Esophagus squamous epithelium (tissue), 4 donors: ENCODE results near the gene NGB.

Source experiments
- POLR2A ChIP-seq, 4 donors: fragments of 450-650 bp; IDR thresholded peaks; one replicate each; pipeline ENCODE4 v1.6.1; 2017; ENCODE audit warnings: antibody characterized with exemption in 4 of 4, mild to moderate bottlenecking in 4 of 4, moderate library complexity in 3 of 4
- TF ChIP-seq, protein P1 (sequence below), 6 experiments: fragments of 450-650 bp in 4 of 6; fragments of 200-600 bp in 2 of 6; sonication (generic) in 2 of 6; IDR thresholded peaks; one replicate each; pipeline ENCODE4 v1.5.1; 2016 to 2019; ENCODE audit warnings: antibody characterized with exemption in 6 of 6, mild to moderate bottlenecking in 4 of 6, moderate library complexity in 4 of 6

DNA sequence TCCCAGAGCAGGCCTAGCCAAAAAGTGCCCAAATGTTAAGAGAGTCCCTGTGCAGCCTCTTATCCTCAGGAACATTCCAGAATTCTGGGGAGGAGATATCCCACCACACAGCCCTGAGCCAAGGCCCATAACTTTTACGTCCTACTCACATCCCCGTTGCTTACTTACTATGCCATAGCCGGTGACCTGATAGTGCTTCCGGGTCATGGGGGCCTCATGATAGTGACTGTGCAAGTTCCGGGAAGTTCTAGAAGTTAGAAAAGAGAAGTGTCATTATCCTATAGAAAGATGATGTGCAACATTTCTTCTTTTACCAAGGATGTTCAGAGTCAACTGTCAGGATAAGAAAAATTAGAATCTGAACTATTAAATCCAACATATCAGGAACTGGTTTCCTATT is 15.6 kb upstream of the NGB start:
- TF ChIP-seq, protein P1, sequence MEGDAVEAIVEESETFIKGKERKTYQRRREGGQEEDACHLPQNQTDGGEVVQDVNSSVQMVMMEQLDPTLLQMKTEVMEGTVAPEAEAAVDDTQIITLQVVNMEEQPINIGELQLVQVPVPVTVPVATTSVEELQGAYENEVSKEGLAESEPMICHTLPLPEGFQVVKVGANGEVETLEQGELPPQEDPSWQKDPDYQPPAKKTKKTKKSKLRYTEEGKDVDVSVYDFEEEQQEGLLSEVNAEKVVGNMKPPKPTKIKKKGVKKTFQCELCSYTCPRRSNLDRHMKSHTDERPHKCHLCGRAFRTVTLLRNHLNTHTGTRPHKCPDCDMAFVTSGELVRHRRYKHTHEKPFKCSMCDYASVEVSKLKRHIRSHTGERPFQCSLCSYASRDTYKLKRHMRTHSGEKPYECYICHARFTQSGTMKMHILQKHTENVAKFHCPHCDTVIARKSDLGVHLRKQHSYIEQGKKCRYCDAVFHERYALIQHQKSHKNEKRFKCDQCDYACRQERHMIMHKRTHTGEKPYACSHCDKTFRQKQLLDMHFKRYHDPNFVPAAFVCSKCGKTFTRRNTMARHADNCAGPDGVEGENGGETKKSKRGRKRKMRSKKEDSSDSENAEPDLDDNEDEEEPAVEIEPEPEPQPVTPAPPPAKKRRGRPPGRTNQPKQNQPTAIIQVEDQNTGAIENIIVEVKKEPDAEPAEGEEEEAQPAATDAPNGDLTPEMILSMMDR (IDR thresholded peaks at IDR 0.05), result no peak
- no peak for TF ChIP-seq POLR2A (IDR thresholded peaks at IDR 0.05)
